Heart left ventricle (tissue), 13 donors: ENCODE measurements around the gene FAM83C.

Experiments
- CTCF ChIP-seq, 12 donors: fragments of 200-600 bp; sonication (generic) in 4 of 12; IDR thresholded peaks; one replicate each; pipeline versions ENCODE4 v1.5.0 to v1.8.0; 2018 to 2022; ENCODE audit warnings: antibody characterized with exemption in 12 of 12, mild to moderate bottlenecking in 5 of 12
- POLR2A ChIP-seq, 2 donors: fragments of 450-650 bp; IDR thresholded peaks; one replicate each; pipeline ENCODE4 v1.6.1; 2017; ENCODE audit warnings: antibody characterized with exemption in 2 of 2, mild to moderate bottlenecking in 2 of 2, moderate library complexity in 2 of 2
- donor health status: ischemic (EF 13 %, LVEDD 7.1; RV severe dilation, severe dysfunction).
- donor health status: DM: no; HTN: yes; CAD: no.
- donor health status: DM: no; HTN: no; CAD: no.
- donor health status: ischemic (EF 25% LVEDD 6.9; RV normal size, moderate dysfunction).
- donor health status: ischemic (EF 25% LVEDD 5.7; RV mildly dilated, moderate dysfunction).
- donor health status: ischemic (EF 35%, LVEDD 5.7; RV mildly dilated, moderate dysfunction).
- donor health status: nonischemic (EF 11% LVEDD 7.7; RV severe dilation, severe dysfunction).
- donor health status: DM: yes; HTN: yes; CAD: no.
- donor health status: PGD.
- donor health status: ischemic (EF 29% LVEDD 5.4; RV normal size, mild dysfunction).
- donor health status: nonischemic (EF 23%, LVEDD 6.1; RV moderate dilation, normal function).

GRCh38 chr20:35279533-35280174 is 12.6 kb downstream of the FAM83C start:
- TF ChIP-seq CTCF (IDR thresholded peaks at IDR 0.05) (no peak), POLR2A (IDR thresholded peaks at IDR 0.05) (no peak)
